OCI-M2 (cell line): Measurements from ENCODE around the gene GPC2.
"Not testable (repeated sequence)": the region's sequence is repeated elsewhere in the genome, so short reads cannot be mapped to it uniquely, and the experiment has no call there.

ENCODE experiments used
- DNase-seq: peaks from one replicate; lab custom pipeline; 2025; ENCODE audit not compliant: unreplicated experiment; lab: John Stamatoyannopoulos, UW

GPC2 gene

GRCh38 chr7:100208911-100209408 lies 31.8 kb upstream of the GPC2 start:
- no peak for DNase-seq

- no peak for DNase-seq
Observed at GRCh38 chr7:100204454-100204853, 27.3 kb upstream of the GPC2 start.

- DNase-seq, result no peak
Observed at GRCh38 chr7:100200693-100201092, 23.5 kb upstream of the GPC2 start.

- no peak for DNase-seq
Observed at GRCh38 chr7:100198266-100198665, 21.1 kb upstream of the GPC2 start.

- DNase-seq, result not testable (repeated sequence)
Observed at GRCh38 chr7:100195901-100196322, 18.7 kb upstream of the GPC2 start.

GRCh38 chr7:100195222-100195621 lies 18.0 kb upstream of the GPC2 start:
- no peak for DNase-seq

- DNase-seq, result no peak
Observed at GRCh38 chr7:100192969-100193368, 15.8 kb upstream of the GPC2 start.

- DNase-seq, result not testable (repeated sequence)
Observed at GRCh38 chr7:100192281-100192862, 15.2 kb upstream of the GPC2 start.

- DNase-seq, result no peak
Observed at GRCh38 chr7:100191775-100192174, 14.6 kb upstream of the GPC2 start.

- no peak for DNase-seq
Observed at GRCh38 chr7:100190048-100190711, 13.0 kb upstream of the GPC2 start.

- no peak for DNase-seq
Observed at GRCh38 chr7:100189061-100189460, 11.9 kb upstream of the GPC2 start.

GRCh38 chr7:100185726-100186125 lies 8.5 kb upstream of the GPC2 start:
- no peak for DNase-seq

GRCh38 chr7:100183090-100183489 lies 5.9 kb upstream of the GPC2 start:
- DNase-seq, result not testable (repeated sequence)

- not testable (repeated sequence) for DNase-seq
Observed at GRCh38 chr7:100182616-100183015, 5.4 kb upstream of the GPC2 start.

- DNase-seq, result not testable (repeated sequence)
Observed at GRCh38 chr7:100180084-100180483, 2.9 kb upstream of the GPC2 start.

GRCh38 chr7:100176096-100177044 lies 811 bp downstream of the GPC2 start:
- DNase-seq, result no peak

GRCh38 chr7:100175296-100175935 lies 1.8 kb downstream of the GPC2 start:
- DNase-seq, result no peak

- DNase-seq, result no peak
Observed at GRCh38 chr7:100174582-100174981, 2.6 kb downstream of the GPC2 start.

- no peak for DNase-seq
Observed at GRCh38 chr7:100173806-100174495, 3.2 kb downstream of the GPC2 start.

GRCh38 chr7:100171840-100172239 lies 5.3 kb downstream of the GPC2 start:
- DNase-seq, result no peak
